ENCODE measurements around the gene ZFP30. TPM values are rescaled to one million over a fixed set of nuclear protein-coding genes. Genes with fewer than 3 reads are reported as not detected.

Gene ZFP30
- total and polyA plus RNA-seq, 2 of the 13 experiments (the other 11 are each of a cell fraction or from before 2014, with no cell fraction given): 3.4 to 19.2 TPM

GRCh38 chr19:37691881-37692504, 36.7 kb upstream of the ZFP30 start (continued):
- TF ChIP-seq ETV5 (CRISPR knock-in tag; IDR thresholded peaks at IDR 0.05; ENCODE audit: borderline replicate concordance) (peak; percentile 61; the same call in 1 of the 2 replicates), MXD4 (CRISPR knock-in tag; IDR thresholded peaks at IDR 0.05) (peak; percentile 66; the same call in 1 of the 2 replicates), ZBTB20 (CRISPR knock-in tag; IDR thresholded peaks at IDR 0.05; ENCODE audit: borderline replicate concordance, low read depth) (no peak), SRF (IDR thresholded peaks at IDR 0.05; ENCODE audit: low read depth, low read length) (no peak), THAP7 (CRISPR knock-in tag; IDR thresholded peaks at IDR 0.05) (no peak), ZFP37 (CRISPR knock-in tag; IDR thresholded peaks at IDR 0.05; ENCODE audit: borderline replicate concordance) (no peak), SMAD3 (CRISPR knock-in tag; IDR thresholded peaks at IDR 0.05) (peak; percentile 77; the same call in 1 of the 2 replicates), TOE1 (CRISPR knock-in tag; IDR thresholded peaks at IDR 0.05) (no peak), ZNF770 (CRISPR knock-in tag; IDR thresholded peaks at IDR 0.05) (peak; percentile 67), FOXA3 (CRISPR knock-in tag; IDR thresholded peaks at IDR 0.05) (peak; percentile 43; the same call in 1 of the 2 replicates), ZNF333 (CRISPR knock-in tag; IDR thresholded peaks at IDR 0.05; ENCODE audit: borderline replicate concordance) (no peak), ZNF577 (CRISPR knock-in tag; IDR thresholded peaks at IDR 0.05; ENCODE audit: borderline replicate concordance, low read depth) (no peak), ELF3 (CRISPR knock-in tag; IDR thresholded peaks at IDR 0.05) (0 out of 2 replicates have a peak, but pooled peaks have one; percentile 14), PBX2 (CRISPR knock-in tag; IDR thresholded peaks at IDR 0.05) (no peak), IKZF1 (IDR thresholded peaks at IDR 0.05) (no peak), ZNF33B (CRISPR knock-in tag; IDR thresholded peaks at IDR 0.05) (no peak), ATF2 (CRISPR knock-in tag; IDR thresholded peaks at IDR 0.05) (peak; percentile 72), ZNF512 (CRISPR knock-in tag; IDR thresholded peaks at IDR 0.05) (no peak)
- TF ChIP-seq, protein P1, sequence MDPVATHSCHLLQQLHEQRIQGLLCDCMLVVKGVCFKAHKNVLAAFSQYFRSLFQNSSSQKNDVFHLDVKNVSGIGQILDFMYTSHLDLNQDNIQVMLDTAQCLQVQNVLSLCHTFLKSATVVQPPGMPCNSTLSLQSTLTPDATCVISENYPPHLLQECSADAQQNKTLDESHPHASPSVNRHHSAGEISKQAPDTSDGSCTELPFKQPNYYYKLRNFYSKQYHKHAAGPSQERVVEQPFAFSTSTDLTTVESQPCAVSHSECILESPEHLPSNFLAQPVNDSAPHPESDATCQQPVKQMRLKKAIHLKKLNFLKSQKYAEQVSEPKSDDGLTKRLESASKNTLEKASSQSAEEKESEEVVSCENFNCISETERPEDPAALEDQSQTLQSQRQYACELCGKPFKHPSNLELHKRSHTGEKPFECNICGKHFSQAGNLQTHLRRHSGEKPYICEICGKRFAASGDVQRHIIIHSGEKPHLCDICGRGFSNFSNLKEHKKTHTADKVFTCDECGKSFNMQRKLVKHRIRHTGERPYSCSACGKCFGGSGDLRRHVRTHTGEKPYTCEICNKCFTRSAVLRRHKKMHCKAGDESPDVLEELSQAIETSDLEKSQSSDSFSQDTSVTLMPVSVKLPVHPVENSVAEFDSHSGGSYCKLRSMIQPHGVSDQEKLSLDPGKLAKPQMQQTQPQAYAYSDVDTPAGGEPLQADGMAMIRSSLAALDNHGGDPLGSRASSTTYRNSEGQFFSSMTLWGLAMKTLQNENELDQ (CRISPR knock-in tag; IDR thresholded peaks at IDR 0.05; ENCODE audit: borderline replicate concordance): no peak
